ENCODE data around the gene IMP4.

IMP4 gene

DNA sequence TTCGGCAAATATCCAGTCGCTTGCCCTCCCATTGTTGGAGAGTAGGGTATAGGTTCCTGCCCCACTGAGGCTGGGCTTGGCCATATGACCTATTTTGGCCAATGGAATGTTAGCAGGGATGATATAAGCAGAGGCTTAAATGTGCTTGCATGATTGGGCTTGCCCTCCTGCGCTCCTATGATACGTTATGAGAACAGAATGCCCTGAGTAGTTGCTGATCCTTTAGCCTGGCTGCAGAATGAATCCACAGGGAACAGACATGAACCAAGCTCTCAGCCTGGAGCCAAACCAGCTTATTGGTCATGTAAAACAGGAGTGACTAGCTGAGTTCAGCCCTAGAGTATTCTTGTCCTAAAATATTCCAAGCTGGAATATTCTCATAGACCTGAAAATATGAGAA is 34.8 kb upstream of the IMP4 start:
- no peak overlapping the region for H3K4me3 ChIP-seq (ENCODE audit: low read depth, low read length)
- TF ChIP-seq, protein P1, sequence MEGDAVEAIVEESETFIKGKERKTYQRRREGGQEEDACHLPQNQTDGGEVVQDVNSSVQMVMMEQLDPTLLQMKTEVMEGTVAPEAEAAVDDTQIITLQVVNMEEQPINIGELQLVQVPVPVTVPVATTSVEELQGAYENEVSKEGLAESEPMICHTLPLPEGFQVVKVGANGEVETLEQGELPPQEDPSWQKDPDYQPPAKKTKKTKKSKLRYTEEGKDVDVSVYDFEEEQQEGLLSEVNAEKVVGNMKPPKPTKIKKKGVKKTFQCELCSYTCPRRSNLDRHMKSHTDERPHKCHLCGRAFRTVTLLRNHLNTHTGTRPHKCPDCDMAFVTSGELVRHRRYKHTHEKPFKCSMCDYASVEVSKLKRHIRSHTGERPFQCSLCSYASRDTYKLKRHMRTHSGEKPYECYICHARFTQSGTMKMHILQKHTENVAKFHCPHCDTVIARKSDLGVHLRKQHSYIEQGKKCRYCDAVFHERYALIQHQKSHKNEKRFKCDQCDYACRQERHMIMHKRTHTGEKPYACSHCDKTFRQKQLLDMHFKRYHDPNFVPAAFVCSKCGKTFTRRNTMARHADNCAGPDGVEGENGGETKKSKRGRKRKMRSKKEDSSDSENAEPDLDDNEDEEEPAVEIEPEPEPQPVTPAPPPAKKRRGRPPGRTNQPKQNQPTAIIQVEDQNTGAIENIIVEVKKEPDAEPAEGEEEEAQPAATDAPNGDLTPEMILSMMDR (IDR thresholded peaks at IDR 0.05; ENCODE audit: insufficient read depth, low read depth, low read length, missing control alignments), result no peak
- no peak for DNase-seq (ENCODE audit: low read depth)

DNA sequence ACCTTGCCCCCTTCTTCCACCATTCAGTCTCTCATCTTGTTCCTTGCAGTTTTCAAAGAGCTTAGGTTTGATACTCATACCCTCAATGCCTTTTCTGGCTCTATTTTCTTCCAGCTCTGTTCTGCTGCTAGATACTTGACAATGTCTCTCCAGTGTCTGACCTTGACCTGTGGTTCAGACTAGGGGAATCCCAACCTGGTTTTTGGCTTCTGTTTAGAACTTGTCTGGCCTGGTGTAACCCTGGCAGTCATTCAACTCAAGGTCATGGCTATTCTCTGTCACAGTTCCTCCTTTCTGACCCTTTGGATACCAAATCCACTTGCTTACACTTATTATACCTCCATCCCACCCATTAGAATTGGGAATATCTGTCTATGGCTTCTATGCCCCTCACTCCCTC is 31.8 kb upstream of the IMP4 start:
- H3K4me3 ChIP-seq (ENCODE audit: low read depth, low read length), result no peak overlapping the region

DNA sequence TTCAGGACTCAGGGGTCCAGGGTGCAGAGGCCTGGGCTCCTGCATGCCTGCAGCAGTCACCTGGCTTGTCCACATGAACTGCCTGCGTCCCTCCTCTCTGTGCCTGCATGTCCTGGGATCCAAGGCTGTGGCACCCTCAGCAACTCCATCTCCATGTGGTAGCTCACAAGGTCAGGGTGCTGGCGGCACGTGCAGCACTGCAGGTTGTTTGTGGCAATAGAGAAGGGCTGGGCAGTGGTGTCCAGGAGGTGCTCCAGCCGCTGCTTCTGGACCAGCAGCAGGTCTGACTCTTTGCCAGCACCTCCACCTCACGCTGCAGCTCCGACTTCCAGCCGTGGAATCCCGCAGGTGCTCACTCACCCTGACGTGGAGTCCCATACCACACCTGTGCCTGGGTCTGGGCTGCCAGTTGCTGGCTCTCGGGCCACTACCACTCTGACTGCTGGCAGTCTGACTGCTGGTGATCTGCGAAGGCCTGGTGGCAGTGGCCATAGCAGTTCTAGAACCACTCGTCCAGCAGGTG is 28.8 kb upstream of the IMP4 start:
- DNase-seq (ENCODE audit: low read depth), result no peak
- TF ChIP-seq, protein P1 (IDR thresholded peaks at IDR 0.05; ENCODE audit: insufficient read depth, low read depth, low read length, missing control alignments), result no peak

More for the DNA sequence above, 31.8 kb upstream of the IMP4 start:
- DNase-seq (ENCODE audit: low read depth), result peak; percentile 48
- TF ChIP-seq, protein P1 (IDR thresholded peaks at IDR 0.05; ENCODE audit: insufficient read depth, low read depth, low read length, missing control alignments), result no peak

DNA sequence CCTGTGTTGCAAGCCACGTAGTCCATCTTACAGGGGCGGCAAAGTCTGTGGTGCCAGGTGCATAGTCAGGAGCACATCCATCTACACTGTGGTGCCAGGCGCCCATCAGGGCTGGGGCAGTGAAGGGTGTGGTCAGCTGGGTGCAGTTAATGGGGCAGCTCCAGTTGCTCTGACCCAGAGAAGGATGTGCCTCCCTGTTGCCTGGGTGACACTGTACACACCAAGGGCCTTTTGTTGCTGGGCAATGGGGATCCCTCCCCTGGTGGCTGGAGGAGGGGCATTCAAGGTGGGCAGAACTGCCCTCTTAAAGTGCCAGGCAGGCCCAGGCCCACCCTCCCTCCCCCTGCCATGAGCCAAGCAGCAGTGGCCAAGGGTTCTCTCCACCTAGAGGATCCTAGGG is 28.3 kb upstream of the IMP4 start:
- TF ChIP-seq, protein P1 (IDR thresholded peaks at IDR 0.05; ENCODE audit: insufficient read depth, low read depth, low read length, missing control alignments), result no peak
- DNase-seq (ENCODE audit: low read depth), result no peak
- no peak overlapping the region for H3K4me3 ChIP-seq (ENCODE audit: low read depth, low read length)

More for the DNA sequence above, 28.8 kb upstream of the IMP4 start:
- no peak overlapping the region for H3K4me3 ChIP-seq (ENCODE audit: low read depth, low read length)

DNA sequence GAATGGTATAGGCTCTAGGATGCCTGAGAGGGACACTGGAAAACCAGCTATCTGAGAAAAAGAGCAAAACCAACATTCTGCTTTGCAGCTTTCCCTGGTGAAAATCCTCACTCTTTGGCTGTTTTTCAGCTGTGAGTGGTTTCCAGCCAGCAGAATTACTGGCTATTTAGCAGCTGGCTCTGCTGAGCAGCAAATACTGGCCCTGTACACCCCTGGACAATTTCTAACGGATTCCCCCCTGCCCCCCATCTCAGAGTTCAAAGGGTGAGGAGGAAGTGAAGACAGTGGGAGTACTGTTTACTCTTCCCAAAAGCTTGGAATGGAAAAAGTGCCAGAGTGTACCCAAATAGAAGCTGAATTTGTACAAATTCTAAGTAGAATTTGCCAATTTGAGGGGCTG is 26.1 kb upstream of the IMP4 start:
- TF ChIP-seq, protein P1 (IDR thresholded peaks at IDR 0.05; ENCODE audit: insufficient read depth, low read depth, low read length, missing control alignments), result no peak
- no peak overlapping the region for H3K4me3 ChIP-seq (ENCODE audit: low read depth, low read length)
- no peak for DNase-seq (ENCODE audit: low read depth)

DNA sequence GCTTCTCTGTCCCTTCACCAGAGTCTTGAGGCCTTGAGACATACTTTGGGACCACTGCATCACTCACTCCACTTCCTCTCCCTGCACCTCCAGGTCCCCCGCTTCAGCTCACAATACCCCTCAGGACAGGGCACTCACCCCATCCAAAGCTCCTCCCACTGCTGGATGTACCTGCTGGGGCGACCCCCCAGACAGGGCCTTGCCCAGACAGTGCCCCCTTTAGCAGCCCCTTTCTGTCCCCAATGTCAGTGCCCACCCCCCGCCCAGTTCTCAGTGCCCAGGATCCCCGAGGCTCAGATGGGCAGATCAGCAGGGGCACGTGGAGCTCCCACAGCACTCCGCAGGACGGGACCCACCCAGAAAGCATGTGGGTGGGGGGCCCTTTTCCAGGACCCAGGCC is 23.8 kb upstream of the IMP4 start:
- H3K4me3 ChIP-seq (ENCODE audit: low read depth, low read length), result no peak overlapping the region
- DNase-seq (ENCODE audit: low read depth), result no peak
- TF ChIP-seq, protein P1 (IDR thresholded peaks at IDR 0.05; ENCODE audit: insufficient read depth, low read depth, low read length, missing control alignments), result no peak

DNA sequence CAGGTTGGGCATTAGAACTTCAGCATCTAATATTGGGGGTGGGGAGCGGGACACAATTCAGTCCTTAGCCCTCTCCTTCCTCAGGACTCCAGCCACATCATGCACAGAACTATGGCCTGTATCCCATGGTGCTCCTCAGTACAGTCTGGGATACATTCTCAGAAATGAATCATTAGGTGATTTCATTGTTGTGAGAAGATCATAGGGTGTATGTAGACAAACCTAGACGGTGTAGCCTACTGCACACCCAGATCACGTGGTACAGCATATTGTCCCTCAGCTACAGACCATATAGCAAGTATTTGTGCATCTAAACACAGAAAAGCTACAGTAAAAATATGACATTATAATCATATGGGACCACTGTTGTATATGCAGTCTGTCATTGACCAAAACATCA is 23.2 kb upstream of the IMP4 start:
- DNase-seq (ENCODE audit: low read depth), result no peak
- H3K4me3 ChIP-seq (ENCODE audit: low read depth, low read length), result no peak overlapping the region
- TF ChIP-seq, protein P1 (IDR thresholded peaks at IDR 0.05; ENCODE audit: insufficient read depth, low read depth, low read length, missing control alignments), result no peak
